T47D (cell line): ENCODE results near the gene MYCBPAP.

Experiments used
- DNase-seq, 2 experiments: peaks; one replicate each; pipeline versions ENCODE4 v3.0.0 to v3.0.0-alpha.2; 2011 to 2012; ENCODE audit warnings: low read depth in 1 of 2, low spot score in 1 of 2
- JUND ChIP-seq: IDR thresholded peaks from 2 replicates; pipeline ENCODE4 v1.6.1; 2012; ENCODE audit warnings: low read depth
- in situ Hi-C: cut with HindIII; loops from 2 replicates; pipeline ENCODE4 v1.10.0; 2016; ENCODE audit warnings: low sequenced_read_pairs, low pct_unique_long_range_greater_than_20kb

The MYCBPAP gene

GRCh38 chr17:50550661-50551432 is 42.6 kb downstream of the MYCBPAP start:
- in situ Hi-C loops = no loop called here
- TF ChIP-seq JUND = no peak
- peak; percentile 72 to 90 for DNase-seq

GRCh38 chr17:50551433-50551815 is 43.2 kb downstream of the MYCBPAP start:
- in situ Hi-C loops = no loop called here
- no peak for DNase-seq
- no peak for TF ChIP-seq JUND

- in situ Hi-C loops = no loop called here
Measured at GRCh38 chr17:50551884-50552283, 43.6 kb downstream of the MYCBPAP start.

DNA sequence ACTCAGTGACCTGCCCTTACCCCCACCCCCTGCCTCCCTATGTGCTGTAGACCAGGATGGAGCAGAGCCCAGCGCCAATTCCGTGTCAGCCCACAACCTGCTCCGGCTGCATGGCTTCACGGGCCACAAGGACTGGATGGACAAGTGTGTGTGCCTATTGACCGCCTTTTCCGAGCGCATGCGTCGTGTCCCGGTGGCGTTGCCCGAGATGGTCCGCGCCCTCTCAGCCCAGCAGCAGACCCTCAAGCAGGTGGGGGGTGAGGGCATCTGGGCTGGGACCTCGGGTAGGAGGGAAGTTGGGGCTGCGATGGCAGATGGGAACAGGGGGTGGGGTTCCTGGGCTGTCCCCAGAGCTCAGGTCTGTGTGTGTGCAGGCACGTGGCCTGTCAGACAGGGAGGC is 46.0 kb downstream of the MYCBPAP start:
- in situ Hi-C loops = no loop called here
- DNase-seq = no peak
- no peak for TF ChIP-seq JUND

More at GRCh38 chr17:50551884-50552283, 43.6 kb downstream of the MYCBPAP start:
- no peak for TF ChIP-seq JUND
- no peak for DNase-seq

DNA sequence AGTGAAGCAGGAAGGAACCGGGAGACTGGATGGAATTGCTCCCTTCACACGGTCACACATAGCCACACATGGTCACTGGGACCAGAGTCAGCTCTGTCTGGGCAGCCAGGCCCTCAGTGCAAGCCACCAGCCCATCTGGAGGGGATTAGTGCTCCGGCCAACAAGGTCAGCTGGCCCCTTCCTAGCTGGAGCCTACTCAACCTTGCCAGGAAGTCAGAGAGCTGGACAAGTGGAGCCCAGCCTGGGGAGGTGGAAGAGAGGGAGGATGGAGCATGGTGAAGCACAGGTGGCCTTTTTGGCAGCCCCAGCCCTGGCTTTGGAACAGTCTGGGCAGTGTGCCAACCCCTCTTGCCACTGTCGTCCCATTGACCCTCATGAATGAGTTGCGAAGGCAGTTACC is 48.6 kb downstream of the MYCBPAP start:
- in situ Hi-C loops = no loop called here
- no peak for TF ChIP-seq JUND
- no peak for DNase-seq

GRCh38 chr17:50557630-50558029 is 49.4 kb downstream of the MYCBPAP start:
- no peak for TF ChIP-seq JUND
- in situ Hi-C loops = no loop called here
- no peak for DNase-seq

DNA sequence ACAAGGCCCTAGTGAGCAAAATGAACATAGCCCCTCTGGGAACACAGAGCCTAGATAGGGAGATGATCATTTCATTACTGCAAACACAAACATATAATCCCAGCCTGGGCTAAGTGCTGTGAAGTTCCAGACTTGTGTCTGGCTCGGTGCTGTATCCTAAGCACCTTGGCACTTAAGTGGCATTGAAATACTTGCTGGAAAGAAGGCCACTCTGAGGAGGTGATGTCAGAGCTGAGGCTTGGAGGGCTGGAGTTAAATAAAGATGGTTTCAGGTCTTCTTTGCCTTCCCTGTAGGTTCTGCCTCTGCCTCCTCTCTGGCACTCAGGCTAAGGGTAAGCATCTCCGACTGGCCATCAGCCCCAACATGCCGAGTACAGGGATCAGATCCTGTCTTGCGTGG is 49.9 kb downstream of the MYCBPAP start:
- in situ Hi-C loops = no loop called here
- DNase-seq = peak in 1 of 2 experiments; percentile 23
- no peak for TF ChIP-seq JUND

DNA sequence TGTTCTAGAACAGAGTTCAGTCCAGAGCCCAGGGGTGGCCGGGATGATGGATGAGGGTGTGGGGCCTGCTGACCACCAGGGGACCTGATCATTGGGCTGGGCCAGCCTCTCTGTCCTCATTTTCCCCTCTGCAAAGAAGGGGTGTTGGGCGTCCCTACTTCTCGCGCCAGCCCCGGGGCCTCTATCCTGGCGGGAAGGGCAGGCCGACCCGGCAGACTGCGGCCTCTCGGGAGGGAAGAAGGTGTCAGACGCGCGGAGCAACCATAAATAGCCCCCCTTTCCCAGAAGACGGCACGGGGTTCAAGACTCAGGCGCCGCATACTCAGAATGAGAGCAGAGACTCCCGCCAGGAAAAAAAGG is 50.3 kb downstream of the MYCBPAP start:
- in situ Hi-C loops = no loop called here
- no peak for TF ChIP-seq JUND
- no peak for DNase-seq

GRCh38 chr17:50558941-50559614 is 50.8 kb downstream of the MYCBPAP start:
- in situ Hi-C loops = no loop called here
- DNase-seq = no peak
- TF ChIP-seq JUND = no peak

DNA sequence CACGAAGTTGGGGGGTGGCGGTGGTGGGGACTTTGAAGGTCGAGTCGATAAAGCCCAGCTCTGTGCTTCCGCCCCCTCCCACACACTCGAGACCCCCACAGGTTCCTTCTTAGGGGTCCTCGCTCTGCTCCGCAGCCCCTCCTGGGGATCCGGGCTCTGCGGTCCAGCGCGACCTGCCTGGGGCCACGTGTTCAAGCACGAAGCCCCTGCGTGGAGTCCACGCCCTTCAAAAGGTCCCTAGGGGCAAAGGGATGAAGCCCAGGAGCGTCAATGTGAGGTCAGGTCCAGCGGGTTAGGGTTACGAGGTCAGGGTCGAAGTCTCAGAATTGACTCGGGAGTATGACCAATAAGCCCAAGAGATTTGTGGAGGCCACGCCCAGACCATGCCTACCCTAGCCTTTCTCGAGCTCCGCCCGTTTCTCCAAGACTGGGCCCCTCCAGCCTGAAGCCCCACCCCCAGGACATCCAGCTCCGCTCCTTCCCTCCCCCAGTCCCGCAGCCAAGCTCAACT is 51.5 kb downstream of the MYCBPAP start:
- in situ Hi-C loops = no loop called here
- DNase-seq = peak in 1 of 2 experiments; percentile 55
- TF ChIP-seq JUND = no peak

- in situ Hi-C loops = no loop called here
- peak; percentile 87 to 100 for DNase-seq
- TF ChIP-seq JUND = no peak
Measured at GRCh38 chr17:50560185-50560824, 52.1 kb downstream of the MYCBPAP start, which contains the start of gene CACNA1G. Gene CACNA1G (plus strand): TSS chr17:50560715. CDS start chr17:50561460, 745 bp downstream.

GRCh38 chr17:50560931-50561745 is 52.9 kb downstream of the MYCBPAP start:
- no peak for DNase-seq
- in situ Hi-C loops = no loop called here
- no peak for TF ChIP-seq JUND

GRCh38 chr17:50561746-50562141 is 53.5 kb downstream of the MYCBPAP start:
- no peak for DNase-seq
- in situ Hi-C loops = no loop called here
- no peak for TF ChIP-seq JUND
